IPS DF 19.7 (cell line): ENCODE measurements around the gene GLCE.

Experiments
- DNase-seq: peaks from one replicate; pipeline ENCODE4 v3.0.0-alpha.2; 2013; ENCODE audit warnings: low read depth, low spot score

GLCE gene

GRCh38 chr15:69200832-69201745 is 40.7 kb downstream of the GLCE start:
- no peak for DNase-seq

- DNase-seq: no peak
Measured at GRCh38 chr15:69206079-69206478, 45.6 kb downstream of the GLCE start.

DNA sequence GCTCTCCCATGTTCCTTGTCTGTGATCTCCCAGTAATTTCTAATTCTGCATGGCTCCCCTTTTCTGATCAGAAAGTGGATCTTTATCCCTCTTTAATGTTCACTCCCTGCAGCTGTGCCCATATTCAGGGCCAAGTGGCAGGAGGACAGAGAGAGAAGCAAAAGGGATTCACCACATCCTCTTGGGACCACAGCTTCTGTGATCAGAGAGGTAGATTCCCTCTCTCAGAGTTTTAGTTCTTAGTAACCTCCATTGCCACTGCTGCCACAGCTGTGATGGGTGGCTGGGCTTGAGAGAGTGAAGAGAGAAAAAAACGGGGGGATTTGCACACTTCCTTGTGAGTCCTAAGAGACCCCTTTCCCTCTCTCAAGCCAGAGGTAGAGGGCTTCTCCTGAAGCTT is 49.2 kb downstream of the GLCE start:
- no peak for DNase-seq

- DNase-seq: no peak
Measured at GRCh38 chr15:69210574-69210973, 50.1 kb downstream of the GLCE start.

GRCh38 chr15:69213786-69214185 is 53.4 kb downstream of the GLCE start:
- no peak for DNase-seq

DNA sequence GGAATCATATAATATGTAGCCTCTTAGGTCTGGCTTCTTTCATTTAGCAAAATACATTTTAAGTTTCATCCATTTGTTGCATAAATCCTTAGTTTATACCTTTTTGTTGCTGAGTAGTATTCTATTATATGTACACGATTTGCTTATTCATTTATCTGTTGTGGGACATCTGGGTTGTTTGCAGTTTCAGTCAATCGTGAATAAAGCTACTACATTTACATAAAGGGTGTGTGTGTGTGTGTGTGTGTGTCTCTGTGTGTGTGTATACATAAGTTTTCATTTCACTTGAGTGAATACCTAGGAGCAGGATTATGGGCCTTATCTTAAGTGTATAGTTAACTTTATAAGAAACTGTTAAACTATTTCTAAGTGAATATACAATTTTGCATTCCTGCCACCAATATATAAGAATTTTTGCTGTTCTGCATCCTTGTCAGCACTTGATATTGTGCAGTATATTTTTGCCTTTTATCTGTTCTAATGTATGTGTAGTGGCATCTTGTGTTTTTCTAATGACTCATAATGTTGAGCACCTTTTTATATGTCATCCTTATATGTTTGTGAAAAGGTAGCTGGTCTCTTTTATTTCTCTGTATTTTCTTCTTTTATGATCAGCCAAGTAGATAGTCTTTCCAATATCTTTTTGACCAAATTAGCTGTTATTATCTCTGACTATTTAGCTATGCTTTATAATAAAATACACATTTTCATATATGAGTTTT is 55.0 kb downstream of the GLCE start:
- DNase-seq: no peak

- DNase-seq: no peak
Measured at GRCh38 chr15:69217381-69217780, 56.9 kb downstream of the GLCE start.

GRCh38 chr15:69219690-69220089 is 59.3 kb downstream of the GLCE start:
- DNase-seq: no peak

DNA sequence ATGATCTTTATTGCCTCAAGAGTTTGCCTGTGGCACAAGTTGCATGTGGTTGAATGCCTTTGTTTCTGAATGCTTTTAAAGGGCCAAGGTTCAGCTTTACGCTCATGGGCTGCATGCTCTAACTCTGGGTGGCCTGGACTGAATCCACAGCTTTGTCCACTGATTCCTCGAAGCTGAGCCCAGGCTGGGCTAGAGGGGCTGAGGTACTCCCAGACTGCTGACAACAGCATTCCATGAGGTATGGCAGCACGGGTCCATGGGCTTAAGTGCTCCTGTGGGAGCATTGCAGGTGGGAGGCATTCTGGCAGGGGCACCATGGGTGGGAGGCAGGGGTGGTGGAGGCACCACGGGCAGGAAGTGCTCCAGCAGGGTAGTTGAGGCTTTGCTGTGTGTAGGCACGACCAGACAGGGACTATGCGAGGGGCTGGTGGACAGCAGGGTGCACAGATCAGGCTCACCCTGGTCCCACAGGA is 61.6 kb downstream of the GLCE start:
- no peak for DNase-seq

- DNase-seq: no peak
Measured at GRCh38 chr15:69223083-69223813, 62.8 kb downstream of the GLCE start.

DNA sequence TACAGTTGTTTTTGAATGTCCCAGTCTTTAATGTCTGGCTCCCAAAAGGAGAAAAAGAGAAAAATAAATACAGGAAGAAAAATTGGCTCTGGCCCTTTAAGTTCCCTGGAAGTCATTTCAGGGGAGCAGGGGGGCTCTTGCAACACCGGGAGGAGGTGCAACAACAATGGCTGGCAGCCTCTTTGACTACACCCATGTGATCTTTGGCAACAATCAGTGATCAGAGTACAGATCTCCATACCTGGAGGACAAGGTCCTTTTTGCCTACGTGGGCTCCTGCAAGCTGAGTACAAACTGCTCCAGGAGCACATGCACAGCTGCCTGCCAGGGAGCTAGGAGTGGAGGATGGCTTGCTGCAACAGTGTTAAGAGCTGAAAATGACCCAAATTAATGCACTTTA is 63.9 kb downstream of the GLCE start:
- no peak for DNase-seq

GRCh38 chr15:69225355-69226022 is 65.1 kb downstream of the GLCE start:
- no peak for DNase-seq

- no peak for DNase-seq
Measured at GRCh38 chr15:69226023-69226355, 65.6 kb downstream of the GLCE start.

DNA sequence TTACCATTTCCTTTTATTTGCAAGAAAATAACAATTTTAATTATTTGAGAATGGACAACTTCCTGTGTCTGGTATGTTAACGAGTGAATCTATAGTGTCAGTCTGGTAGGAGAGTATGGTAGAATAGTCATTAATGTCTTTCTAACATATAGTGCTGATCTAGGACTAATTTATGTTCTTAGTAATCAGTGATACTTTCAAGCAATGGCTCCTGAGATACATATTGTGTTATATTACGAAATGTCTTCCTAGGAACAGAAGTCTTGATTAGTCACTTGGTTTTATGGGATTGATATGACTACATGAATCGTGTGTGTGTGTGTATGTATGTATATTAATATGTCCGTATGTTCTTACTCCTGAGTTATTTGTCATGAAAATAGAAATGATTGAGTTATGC is 71.7 kb downstream of the GLCE start:
- no peak for DNase-seq

GRCh38 chr15:69232765-69233164 is 72.3 kb downstream of the GLCE start:
- no peak for DNase-seq

DNA sequence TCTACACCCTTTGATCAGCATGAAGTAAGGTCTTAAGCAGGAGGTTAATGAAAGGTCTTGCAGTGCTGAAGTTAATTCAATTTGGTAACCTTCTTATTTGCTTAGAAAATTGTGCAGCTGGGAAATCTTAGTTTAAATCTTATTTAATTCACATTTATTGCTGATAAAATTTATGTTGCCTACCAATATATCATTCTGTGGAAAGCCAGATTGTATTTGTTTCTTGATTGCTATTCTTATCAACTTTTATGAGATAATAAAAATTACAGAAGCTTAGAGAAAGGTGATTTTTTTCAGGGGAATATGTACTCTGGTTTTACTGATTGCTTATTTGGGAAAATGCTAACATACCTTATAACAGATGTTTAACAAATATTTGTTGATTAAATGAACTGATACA is 74.2 kb downstream of the GLCE start:
- DNase-seq: no peak

DNA sequence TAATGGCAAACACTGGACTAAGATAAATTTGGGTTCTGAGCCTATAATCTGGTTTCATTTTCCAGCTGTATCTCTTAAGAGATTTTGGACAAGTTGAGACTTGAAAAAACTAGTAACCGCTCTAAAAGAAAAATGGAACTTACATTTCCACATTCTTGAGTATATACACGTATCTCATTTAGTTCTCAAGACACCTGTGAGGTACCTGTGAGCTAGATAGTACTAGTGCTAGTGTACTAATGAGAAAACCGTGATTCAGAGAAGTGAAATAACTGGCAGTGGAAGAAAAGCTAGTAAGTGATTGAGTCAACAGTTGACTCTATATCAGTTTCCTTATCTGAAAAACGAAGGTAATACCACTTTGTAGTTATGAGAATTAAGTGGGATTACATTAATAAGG is 76.1 kb downstream of the GLCE start:
- DNase-seq: no peak

DNA sequence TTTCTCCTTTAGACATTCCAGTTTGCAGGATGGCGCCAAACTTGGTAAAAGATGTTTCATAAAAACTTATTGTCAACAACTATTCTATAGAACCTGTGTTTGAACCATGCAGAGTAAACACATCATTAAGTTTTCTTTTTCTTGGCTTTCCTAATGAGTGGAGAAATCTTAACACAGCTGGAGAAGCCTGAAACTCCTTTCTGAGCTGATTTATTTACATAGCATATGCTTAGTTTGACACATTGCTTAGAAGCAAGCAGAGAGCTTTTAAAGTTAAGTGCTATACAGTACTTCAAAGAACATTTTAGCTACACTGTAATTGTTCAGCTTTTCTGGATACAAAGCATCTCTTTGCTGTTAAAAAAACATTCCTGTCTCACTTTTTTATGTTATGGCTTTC is 77.3 kb downstream of the GLCE start:
- DNase-seq: no peak

DNA sequence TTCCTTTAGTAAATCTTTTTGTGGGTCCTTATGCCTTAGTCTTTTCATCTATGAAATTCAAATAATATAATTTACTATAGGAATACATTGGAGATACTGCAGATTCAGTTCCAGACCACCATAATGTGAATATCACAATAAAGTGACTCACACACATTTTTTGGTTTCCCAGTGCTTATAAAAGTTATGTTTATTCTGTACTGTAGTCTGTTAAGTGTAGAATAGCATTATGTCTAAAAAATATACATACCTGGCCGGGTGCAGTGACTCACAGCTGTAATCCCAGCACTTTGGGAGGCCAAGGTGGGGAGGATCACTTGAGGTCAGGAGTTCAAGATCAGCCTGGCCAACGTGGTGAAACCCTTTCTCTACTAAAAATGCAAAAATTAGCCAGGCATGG is 84.4 kb downstream of the GLCE start:
- no peak for DNase-seq

DNA sequence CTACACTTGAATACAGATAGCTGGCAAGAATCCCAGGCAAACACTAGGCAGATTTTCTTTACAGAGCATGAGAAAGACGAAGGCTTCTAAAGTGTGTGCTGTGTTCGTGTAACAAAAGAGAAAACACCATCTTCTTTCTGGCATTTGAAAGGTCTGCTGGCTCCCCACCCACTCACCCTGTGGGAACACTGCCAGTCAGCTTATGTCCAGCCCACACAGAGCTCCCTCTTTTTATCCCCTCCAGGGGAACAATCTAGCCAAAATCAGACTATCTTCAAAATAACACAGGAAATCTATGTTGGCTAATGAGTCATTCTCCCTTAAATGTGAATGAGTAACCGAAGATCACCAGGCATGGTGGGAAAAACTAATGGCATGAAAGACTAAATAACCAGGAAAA is 92.7 kb downstream of the GLCE start:
- DNase-seq: no peak

DNA sequence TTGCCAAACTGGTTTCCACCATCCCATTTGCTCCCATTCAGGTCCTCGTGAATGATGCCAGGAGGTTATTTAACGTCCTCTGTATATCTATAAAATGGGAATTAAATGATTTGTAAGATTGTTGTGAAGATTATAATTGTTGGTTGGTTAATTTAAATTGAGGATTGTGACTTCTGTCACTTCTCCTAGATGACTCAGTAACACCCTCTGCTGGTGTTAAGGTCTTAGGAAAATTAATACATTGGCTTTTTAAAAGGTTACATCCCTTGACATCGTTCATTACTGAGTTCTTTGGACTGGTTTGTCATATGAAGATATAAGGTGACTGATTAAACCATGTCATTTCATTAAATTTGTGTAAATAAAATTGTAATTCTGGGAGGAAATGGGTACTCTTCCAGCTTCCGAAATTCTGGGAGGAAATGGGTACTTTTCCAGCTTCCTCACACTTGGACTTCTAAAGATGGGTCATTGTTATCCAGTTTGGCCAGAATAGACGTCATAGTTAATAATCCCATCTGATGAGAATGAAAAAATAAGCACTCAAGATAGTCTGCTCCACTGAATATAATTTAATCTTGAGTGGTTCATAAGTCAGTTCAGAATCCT is 105.0 kb downstream of the GLCE start:
- DNase-seq: no peak
